Osteoblast (primary cell): Measurements from ENCODE around the gene ART5. TPM values are rescaled to one million over a fixed set of nuclear protein-coding genes. Genes with fewer than 3 reads are reported as not detected.
"Not testable (repeated sequence)": the region's sequence is repeated elsewhere in the genome, so short reads cannot be mapped to it uniquely, and the experiment has no call there.

Experiments
- DNase-seq: peaks from one replicate; pipeline ENCODE4 v3.0.0; 2011; ENCODE audit warnings: low spot score, mixed read lengths; ENCODE audit not compliant: insufficient read length; ENCODE audit errors: missing footprints
- H2AFZ ChIP-seq: 2 replicates; pipeline ENCODE4 v1.6.0; 2011; ENCODE audit warnings: mild to moderate bottlenecking, low read length
- H3K27ac ChIP-seq: 2 replicates; pipeline ENCODE4 v1.5.1; 2011; ENCODE audit warnings: mild to moderate bottlenecking, low read depth, low read length, moderate library complexity
- H3K27me3 ChIP-seq: 2 replicates; pipeline ENCODE4 v1.6.0; 2012; ENCODE audit warnings: mild to moderate bottlenecking, control low read depth, inconsistent platforms, low read length, moderate library complexity; ENCODE audit not compliant: insufficient read depth
- H3K36me3 ChIP-seq: 2 replicates; pipeline ENCODE4 v1.5.1; 2011; ENCODE audit warnings: mild to moderate bottlenecking, low read length, control low read depth, moderate library complexity; ENCODE audit not compliant: insufficient read depth
- H3K4me1 ChIP-seq: 2 replicates; pipeline ENCODE4 v1.5.1; 2011; ENCODE audit warnings: mild to moderate bottlenecking, low read length, control low read depth, moderate library complexity; ENCODE audit not compliant: insufficient read depth
- H3K4me2 ChIP-seq: 2 replicates; pipeline ENCODE4 v1.6.0; 2011; ENCODE audit warnings: mild to moderate bottlenecking, low read length; ENCODE audit not compliant: insufficient read depth
- H3K4me3 ChIP-seq: fragments of 200-600 bp; sonication (generic); 3 replicates; pipeline ENCODE4 v1.5.1; 2012; ENCODE audit warnings: mild to moderate bottlenecking, low read length, inconsistent platforms; ENCODE audit not compliant: insufficient read depth
- H3K79me2 ChIP-seq: 2 replicates; pipeline ENCODE4 v1.6.0; 2012; ENCODE audit warnings: mild to moderate bottlenecking, low read length, control low read depth, inconsistent platforms; ENCODE audit not compliant: insufficient read depth
- H3K9me3 ChIP-seq: 2 replicates; pipeline ENCODE4 v1.5.1; 2011; ENCODE audit warnings: low read depth, low read length, control low read depth
- H4K20me1 ChIP-seq: 2 replicates; pipeline ENCODE4 v1.6.0; 2012; ENCODE audit warnings: mild to moderate bottlenecking, low read length, control low read depth; ENCODE audit not compliant: insufficient read depth
- small RNA-seq: library from RNA; depleted of rRNA; stranded (forward); fragments of <200 nt; gene quantifications from one replicate; pipeline ENCODE3, GENCODE V24; 2012
- total RNA-seq: library from RNA; depleted of rRNA; stranded (reverse); fragments of >200 nt; gene quantifications from 2 replicates; pipeline ENCODE4 v1.2.3, GENCODE V29; 2012

The ART5 gene
- total RNA-seq, 1 donor, result 0.36 TPM

- H3K79me2 ChIP-seq, H3K9me3 ChIP-seq, H3K4me3 ChIP-seq, H3K4me2 ChIP-seq, H3K27ac ChIP-seq, H3K27me3 ChIP-seq, H4K20me1 ChIP-seq, H3K4me1 ChIP-seq, H2AFZ ChIP-seq, H3K36me3 ChIP-seq, DNase-seq: not testable (repeated sequence)
These were observed 50.5 kb downstream of the ART5 start for GRCh38 chr11:3591326-3591725.

GRCh38 chr11:3590193-3590592 is 51.6 kb downstream of the ART5 start:
- H4K20me1 ChIP-seq, H3K36me3 ChIP-seq, H2AFZ ChIP-seq, H3K27ac ChIP-seq, H3K9me3 ChIP-seq, H3K4me2 ChIP-seq, H3K79me2 ChIP-seq, H3K27me3 ChIP-seq, DNase-seq, H3K4me3 ChIP-seq, H3K4me1 ChIP-seq: not testable (repeated sequence)

- not testable (repeated sequence) for H3K4me2 ChIP-seq, H3K4me1 ChIP-seq, H3K4me3 ChIP-seq, H2AFZ ChIP-seq, H3K36me3 ChIP-seq, H3K27ac ChIP-seq, H3K79me2 ChIP-seq, H3K9me3 ChIP-seq, H4K20me1 ChIP-seq, H3K27me3 ChIP-seq, DNase-seq
These were observed 53.0 kb downstream of the ART5 start for GRCh38 chr11:3588776-3589175.

Small RNA genes within 50 kb of the gene (small RNA-seq; reads per million reads assigned to genes)
- not detected for gene RF00019

Other genes with a start within 250 kb of the ART5 start
- gene ART1, start 3.1 kb upstream of the ART5 start, total RNA-seq, result not detected in 2 replicates
- gene CHRNA10, start 29.4 kb upstream of the ART5 start, total RNA-seq, result 0.29 and 0.72 TPM in 2 replicates
- 114 and 119 TPM in 2 replicates for gene NUP98, start 155.6 kb upstream of the ART5 start, total RNA-seq
- 10.3 and 10.9 TPM in 2 replicates for gene PGAP2, start 166.6 kb upstream of the ART5 start, total RNA-seq
- gene RHOG, start 199.0 kb upstream of the ART5 start, total RNA-seq, result 13.3 and 17.0 TPM in 2 replicates
- gene STIM1, start 213.7 kb upstream of the ART5 start, total RNA-seq, result 57.5 and 57.9 TPM in 2 replicates